Endothelial cell of hepatic sinusoid (primary cell): ENCODE data around the gene DNAH2.

Experiments
- in situ Hi-C: cut with HindIII; loops from 2 replicates; pipeline ENCODE4 v1.10.0; 2017; ENCODE audit warnings: low sequenced_read_pairs

Gene DNAH2

DNA sequence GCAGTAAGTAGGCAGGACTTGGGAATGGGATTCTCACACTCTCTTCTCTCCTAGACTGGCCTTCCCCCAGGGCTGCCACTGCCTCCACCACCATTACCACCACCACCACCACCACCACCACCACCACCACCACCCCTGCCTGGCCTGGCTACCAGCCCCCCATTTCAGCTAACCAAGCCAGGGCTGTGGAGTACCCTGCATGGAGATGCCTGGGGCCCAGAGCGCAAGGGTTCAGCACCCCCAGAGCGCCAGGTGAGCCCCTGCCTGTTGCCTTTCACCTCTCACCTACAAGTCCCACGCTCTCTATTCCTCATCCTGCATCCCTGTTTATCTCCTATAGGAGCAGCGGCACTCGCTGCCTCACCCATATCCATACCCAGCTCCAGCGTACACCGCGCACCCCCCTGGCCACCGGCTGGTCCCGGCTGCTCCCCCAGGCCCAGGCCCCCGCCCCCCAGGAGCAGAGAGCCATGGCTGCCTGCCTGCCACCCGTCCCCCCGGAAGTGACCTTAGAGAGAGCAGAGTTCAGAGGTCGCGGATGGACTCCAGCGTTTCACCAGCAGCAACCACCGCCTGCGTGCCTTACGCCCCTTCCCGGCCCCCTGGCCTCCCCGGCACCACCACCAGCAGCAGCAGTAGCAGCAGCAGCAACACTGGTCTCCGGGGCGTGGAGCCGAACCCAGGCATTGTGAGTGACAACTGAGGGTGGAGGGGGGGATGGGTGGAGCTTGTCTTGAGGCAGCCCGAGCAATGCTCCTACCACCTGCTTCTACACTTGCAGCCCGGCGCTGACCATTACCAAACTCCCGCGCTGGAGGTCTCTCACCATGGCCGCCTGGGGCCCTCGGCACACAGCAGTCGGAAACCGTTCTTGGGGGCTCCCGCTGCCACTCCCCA lies 129.5 kb downstream of the DNAH2 start:
- in situ Hi-C loops, result no loop called here

DNA sequence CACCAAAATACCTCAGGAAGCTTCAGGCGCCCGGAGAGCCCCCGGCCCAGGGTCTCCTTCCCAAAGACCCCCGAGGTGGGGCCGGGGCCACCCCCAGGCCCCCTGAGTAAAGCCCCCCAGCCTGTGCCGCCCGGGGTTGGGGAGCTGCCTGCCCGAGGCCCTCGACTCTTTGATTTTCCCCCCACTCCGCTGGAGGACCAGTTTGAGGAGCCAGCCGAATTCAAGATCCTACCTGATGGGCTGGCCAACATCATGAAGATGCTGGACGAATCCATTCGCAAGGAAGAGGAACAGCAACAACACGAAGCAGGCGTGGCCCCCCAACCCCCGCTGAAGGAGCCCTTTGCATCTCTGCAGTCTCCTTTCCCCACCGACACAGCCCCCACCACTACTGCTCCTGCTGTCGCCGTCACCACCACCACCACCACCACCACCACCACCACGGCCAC lies 130.6 kb downstream of the DNAH2 start:
- in situ Hi-C loops, result no loop called here

DNA sequence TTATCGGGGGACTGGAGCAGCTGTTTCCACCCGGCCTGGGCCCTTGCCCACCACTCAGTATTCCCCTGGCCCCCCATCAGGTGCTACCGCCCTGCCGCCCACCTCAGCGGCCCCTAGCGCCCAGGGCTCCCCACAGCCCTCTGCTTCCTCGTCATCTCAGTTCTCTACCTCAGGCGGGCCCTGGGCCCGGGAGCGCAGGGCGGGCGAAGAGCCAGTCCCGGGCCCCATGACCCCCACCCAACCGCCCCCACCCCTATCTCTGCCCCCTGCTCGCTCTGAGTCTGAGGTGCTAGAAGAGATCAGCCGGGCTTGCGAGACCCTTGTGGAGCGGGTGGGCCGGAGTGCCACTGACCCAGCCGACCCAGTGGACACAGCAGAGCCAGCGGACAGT lies 131.2 kb downstream of the DNAH2 start:
- in situ Hi-C loops, result no loop called here

DNA sequence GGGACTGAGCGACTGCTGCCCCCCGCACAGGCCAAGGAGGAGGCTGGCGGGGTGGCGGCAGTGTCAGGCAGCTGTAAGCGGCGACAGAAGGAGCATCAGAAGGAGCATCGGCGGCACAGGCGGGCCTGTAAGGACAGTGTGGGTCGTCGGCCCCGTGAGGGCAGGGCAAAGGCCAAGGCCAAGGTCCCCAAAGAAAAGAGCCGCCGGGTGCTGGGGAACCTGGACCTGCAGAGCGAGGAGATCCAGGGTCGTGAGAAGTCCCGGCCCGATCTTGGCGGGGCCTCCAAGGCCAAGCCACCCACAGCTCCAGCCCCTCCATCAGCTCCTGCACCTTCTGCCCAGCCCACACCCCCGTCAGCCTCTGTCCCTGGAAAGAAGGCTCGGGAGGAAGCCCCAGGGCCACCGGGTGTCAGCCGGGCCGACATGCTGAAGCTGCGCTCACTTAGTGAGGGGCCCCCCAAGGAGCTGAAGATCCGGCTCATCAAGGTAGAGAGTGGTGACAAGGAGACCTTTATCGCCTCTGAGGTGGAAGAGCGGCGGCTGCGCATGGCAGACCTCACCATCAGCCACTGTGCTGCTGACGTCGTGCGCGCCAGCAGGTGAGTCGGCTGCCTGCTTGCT lies 131.7 kb downstream of the DNAH2 start:
- in situ Hi-C loops, result no loop called here

DNA sequence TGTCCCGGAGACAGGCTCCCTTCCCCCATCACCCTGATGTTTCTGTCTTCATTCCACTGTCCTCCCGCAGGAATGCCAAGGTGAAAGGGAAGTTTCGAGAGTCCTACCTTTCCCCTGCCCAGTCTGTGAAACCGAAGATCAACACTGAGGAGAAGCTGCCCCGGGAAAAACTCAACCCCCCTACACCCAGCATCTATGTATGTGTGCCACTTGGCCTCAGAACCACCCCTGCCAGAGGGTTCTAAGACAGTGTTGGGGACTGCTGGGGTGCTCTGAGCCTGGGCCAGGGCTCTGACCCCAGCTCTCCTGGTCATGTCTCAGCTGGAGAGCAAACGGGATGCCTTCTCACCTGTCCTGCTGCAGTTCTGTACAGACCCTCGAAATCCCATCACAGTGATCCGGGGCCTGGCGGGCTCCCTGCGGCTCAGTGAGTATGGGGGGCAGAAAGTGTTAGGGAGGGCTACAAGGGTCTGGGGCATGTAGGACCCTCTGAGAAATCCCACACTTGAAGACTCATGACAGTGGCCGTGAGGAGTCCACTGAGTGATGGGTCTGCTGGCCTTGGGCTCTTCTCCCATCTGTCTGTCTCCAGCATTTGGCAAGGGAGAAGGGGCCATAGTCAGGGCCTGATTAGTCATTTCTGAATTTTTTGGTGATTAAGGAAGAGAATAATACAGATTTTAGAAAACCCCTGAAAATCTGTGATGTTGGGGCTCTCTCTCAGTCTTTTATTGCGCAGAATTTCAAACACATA lies 132.4 kb downstream of the DNAH2 start:
- in situ Hi-C loops, result no loop called here

DNA sequence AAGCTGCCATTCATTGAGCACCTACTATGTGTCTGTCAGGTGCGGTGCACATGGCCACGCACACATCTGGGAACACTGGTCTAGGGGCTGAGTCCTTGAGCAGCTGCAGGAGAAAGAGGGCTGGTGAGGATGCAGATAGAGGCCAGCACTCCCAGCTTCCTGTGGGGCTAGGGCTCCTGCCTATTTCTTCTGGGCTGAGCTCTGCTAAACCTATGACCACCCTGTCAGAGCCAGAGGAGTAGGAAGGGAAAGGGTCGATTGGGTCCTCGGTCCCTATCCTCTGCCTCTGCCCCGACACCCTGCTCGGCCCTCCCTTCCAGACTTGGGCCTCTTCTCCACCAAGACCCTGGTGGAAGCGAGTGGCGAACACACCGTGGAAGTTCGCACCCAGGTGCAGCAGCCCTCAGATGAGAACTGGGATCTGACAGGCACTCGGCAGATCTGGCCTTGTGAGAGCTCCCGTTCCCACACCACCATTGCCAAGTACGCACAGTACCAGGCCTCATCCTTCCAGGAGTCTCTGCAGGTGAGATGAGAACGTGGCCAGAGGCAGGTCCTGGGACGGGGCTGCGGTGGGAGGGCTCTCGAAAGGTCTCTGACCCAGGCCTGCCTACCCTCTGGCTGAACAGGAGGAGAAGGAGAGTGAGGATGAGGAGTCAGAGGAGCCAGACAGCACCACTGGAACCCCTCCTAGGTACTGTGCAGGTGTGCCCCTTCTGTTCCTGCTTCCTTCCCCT lies 133.3 kb downstream of the DNAH2 start:
- in situ Hi-C loops, result no loop called here

DNA sequence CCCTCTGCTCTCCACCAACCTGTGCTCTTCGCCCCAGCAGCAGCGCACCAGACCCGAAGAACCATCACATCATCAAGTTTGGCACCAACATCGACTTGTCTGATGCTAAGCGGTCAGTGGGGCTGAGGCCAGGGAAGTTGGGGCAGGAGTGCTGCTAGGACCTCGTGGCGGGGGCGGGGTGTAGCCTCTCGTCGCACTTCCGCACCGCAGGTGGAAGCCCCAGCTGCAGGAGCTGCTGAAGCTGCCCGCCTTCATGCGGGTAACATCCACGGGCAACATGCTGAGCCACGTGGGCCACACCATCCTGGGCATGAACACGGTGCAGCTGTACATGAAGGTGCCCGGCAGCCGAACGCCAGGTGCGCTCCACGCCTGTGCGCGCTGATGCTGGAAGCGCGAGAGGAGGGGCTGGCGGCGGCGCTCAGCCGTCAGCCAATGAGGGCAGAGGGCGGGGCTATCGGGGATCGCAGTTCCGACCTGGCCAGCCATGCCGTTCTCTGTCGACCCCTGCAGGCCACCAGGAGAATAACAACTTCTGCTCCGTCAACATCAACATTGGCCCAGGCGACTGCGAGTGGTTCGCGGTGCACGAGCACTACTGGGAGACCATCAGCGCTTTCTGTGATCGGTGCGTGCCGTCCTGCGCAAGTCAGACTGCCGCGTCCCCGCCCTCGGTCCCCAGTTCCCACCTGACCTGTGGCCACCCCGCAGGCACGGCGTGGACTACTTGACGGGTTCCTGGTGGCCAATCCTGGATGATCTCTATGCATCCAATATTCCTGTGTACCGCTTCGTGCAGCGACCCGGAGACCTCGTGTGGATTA lies 134.1 kb downstream of the DNAH2 start:
- in situ Hi-C loops, result no loop called here

DNA sequence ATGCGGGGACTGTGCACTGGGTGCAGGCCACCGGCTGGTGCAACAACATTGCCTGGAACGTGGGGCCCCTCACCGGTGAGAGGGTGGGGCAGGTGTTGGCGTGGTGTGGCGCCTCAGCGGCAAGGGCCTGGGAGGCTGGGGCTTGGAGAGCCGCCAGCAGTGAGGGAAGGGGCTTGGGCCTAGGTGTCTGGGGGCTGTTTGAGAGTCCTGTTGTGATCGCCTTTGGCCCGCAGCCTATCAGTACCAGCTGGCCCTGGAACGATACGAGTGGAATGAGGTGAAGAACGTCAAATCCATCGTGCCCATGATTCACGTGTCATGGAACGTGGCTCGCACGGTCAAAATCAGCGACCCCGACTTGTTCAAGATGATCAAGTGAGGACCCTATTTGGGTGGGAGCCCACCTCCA lies 134.7 kb downstream of the DNAH2 start:
- in situ Hi-C loops, result no loop called here

DNA sequence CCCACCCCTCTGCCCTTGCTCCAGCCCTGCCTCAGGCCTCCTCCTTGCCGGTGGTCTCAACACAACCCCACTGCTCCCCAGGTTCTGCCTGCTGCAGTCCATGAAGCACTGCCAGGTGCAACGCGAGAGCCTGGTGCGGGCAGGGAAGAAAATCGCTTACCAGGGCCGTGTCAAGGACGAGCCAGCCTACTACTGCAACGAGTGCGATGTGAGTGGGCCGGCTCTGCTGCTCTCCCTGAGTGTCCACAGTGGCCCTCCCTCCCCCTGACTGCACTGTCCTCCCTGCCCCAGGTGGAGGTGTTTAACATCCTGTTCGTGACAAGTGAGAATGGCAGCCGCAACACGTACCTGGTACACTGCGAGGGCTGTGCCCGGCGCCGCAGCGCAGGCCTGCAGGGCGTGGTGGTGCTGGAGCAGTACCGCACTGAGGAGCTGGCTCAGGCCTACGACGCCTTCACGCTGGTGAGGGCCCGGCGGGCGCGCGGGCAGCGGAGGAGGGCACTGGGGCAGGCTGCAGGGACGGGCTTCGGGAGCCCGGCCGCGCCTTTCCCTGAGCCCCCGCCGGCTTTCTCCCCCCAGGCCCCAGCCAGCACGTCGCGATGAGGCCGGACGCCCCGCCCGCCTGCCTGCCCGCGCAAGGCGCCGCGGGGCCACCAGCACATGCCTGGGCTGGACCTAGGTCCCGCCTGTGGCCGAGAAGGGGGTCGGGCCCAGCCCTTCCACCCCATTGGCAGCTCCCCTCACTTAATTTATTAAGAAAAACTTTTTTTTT lies 135.6 kb downstream of the DNAH2 start:
- in situ Hi-C loops, result no loop called here

DNA sequence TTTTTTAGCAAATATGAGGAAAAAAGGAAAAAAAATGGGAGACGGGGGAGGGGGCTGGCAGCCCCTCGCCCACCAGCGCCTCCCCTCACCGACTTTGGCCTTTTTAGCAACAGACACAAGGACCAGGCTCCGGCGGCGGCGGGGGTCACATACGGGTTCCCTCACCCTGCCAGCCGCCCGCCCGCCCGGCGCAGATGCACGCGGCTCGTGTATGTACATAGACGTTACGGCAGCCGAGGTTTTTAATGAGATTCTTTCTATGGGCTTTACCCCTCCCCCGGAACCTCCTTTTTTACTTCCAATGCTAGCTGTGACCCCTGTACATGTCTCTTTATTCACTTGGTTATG lies 136.1 kb downstream of the DNAH2 start:
- in situ Hi-C loops, result no loop called here

DNA sequence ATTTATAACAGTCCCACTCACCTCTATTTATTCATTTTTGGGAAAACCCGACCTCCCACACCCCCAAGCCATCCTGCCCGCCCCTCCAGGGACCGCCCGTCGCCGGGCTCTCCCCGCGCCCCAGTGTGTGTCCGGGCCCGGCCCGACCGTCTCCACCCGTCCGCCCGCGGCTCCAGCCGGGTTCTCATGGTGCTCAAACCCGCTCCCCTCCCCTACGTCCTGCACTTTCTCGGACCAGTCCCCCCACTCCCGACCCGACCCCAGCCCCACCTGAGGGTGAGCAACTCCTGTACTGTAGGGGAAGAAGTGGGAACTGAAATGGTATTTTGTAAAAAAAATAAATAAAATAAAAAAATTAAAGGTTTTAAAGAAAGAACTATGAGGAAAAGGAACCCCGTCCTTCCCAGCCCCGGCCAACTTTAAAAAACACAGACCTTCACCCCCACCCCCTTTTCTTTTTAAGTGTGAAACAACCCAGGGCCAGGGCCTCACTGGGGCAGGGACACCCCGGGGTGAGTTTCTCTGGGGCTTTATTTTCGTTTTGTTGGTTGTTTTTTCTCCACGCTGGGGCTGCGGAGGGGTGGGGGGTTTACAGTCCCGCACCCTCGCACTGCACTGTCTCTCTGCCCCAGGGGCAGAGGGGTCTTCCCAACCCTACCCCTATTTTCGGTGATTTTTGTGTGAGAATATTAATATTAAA lies 136.7 kb downstream of the DNAH2 start:
- in situ Hi-C loops, result no loop called here

DNA sequence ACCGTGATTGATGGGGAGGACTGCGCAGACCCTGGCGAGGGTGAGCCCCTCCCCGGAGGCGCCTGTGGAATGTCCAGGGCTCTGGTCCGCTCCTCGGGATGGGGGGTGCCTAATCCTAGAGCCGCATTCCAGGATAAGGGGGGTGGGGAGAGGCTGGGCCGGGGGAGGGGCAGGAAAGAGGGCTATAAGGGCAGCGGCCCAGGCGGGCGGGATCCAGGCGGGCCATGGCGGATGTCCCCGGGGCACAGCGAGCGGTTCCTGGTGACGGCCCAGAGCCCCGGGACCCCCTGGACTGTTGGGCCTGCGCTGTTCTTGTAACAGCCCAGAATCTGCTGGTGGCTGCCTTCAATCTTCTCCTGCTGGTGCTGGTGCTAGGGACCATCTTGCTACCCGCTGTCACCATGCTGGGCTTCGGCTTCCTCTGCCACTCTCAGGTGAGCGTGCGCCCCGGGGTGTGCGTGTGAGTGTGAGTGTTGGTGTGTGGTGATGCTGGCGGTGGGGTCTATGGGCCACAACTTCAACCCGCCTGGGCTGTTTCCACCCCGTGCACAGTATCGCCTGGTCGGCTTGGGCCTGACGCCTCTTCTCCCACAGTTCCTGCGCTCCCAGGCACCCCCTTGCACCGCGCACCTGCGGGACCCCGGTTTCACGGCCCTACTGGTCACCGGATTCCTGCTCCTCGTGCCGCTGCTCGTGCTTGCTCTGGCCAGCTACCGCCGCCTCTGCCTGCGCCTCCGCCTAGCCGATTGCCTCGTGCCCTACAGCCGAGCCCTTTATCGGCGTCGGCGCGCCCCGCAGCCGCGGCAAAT lies 137.5 kb downstream of the DNAH2 start, which contains the start of gene TMEM88:
Gene TMEM88 (plus strand): TSS at position 216 of the 809 bp plus-strand sequence. CDS start 9 bp downstream, at position 225.
- in situ Hi-C loops, result no loop called here

DNA sequence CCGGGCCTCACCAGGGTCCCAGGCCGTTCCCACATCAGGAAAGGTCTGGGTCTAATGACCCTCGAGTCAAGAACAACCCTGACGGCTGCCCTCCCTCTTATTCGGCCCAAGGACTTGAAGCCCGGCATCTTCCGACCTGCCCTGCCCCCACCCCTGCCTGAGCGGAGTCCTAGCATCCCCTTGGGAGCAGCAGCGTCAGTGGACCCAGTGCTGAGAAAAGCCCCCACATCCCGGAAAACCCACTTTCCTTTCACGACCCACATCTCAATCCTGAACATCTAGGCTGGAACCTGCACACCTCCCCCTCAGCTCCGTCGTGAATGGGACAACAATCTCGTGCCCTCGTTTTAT lies 138.1 kb downstream of the DNAH2 start:
- in situ Hi-C loops, result no loop called here

DNA sequence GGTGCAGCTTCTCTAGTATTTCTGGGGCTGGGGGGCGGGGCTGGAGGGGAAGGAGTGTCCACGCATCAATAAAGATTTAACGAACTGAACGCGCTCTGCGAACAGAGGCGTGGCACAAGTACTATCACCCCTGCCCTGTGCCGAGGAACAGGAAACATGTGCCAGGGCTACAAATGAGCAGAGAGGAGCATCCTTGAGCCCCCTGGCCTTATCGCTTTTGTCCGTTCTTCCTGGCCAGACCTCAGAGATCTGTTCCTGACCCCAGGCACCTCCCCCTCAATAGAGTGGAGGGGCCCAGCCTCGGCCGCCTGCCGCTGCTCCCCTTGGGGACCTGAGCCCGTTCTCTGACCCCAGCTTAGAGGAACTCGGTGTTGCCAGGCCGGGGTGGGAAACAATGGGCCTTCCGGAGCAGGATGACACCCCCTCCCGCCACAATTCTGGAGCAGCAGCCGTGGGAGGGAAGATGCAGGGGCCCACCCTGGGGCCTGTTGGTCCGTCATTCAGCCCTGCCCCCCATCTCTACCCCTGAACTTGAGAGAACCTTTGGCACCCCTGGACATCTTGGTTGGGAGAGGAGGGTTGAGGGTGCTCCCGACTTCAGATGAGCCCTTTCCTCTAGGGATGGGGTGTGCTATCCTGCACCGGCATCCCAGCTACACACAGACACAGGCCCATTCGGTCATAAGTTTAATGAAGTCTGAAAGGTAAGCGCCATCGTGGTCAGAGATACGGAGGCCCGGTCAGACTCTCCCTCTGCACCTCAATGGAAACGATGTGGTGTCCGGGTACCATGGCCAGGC lies 138.7 kb downstream of the DNAH2 start:
- in situ Hi-C loops, result no loop called here

DNA sequence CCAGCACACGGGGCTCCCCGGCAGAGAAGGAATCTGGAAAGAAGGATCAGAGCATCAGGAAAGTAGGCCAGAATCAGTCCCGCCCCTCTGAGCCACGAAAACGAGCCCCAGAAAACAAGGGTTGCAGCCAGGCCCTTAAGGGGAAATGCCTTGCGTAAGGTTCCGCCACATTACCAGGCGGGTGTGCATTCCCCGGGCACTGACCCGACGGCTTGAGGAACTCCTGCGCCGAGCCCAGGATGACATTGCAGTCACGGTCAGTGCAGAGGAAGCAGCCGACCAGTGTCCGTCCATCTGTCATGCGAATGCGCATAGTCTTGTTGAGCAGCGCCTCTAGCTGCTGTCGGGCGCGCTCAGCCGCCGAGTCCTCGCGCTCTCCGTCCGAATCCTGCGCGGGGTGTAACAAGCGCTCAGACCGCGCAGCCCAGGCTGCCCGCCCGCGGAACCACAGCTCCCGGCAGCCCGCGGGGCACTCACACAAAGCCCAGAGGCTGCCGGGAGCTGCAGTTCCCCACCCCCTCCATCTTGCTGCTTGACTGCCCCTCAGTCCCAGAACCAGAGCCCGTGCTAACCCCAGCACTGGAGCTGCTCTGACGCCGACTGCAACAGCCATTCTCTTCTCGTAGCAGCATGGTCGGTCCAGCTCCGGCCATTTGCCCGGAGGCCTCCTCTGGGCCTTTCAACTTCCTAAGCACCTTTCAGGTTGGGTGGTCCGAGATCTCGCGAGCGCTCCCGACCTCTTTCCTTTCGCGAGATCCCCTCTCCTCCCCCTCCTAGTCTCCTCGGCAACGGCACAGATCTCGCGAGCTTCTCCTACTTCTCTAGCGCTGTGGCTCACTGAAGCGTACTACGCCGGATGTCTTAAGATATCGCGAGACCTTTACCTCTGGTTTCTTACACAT lies 139.5 kb downstream of the DNAH2 start, which contains the start of gene NAA38:
Gene NAA38 (minus strand): TSS at position 749 of the 902 bp plus-strand sequence. CDS start 96 bp downstream, at position 653.
- in situ Hi-C loops, result no loop called here
